ENCODE data around the gene CABP2.

Gene CABP2

DNA sequence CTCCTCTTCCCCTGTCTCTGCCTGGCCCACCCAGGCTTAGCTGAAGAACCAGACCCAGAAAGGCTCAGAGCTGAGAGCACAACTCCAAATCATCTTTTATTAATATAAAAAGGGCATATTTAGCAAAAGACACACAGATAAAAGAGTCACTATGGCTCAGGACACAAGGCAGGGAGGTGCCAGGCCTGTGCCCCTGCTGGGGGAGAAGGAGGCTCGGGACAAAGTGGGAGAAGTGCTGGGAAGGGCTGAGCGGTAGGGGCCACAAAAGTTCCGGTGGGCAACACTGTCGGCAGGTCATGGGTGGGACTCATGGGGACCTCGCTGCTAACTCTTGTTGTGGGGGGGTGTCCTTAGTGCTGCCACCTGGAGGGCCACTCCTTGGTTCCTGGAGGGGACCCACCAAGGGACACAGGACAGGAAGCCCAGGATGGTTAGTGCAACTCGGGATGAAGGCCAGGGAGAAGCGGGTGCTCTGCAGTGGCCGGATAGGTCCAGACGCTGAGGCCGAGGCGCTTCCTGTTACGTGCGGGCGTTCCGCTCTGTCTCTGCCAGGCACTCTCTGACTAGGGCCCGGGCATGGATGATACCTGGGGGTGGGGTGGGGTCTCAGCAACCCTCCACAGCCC, 16.7 kb downstream of the CABP2 start:
- no peaks in the 10 kb centered on the region for H3K36me3 ChIP-seq (ENCODE audit: control insufficient read depth, insufficient read depth, low read length)
- TF ChIP-seq, protein P1, sequence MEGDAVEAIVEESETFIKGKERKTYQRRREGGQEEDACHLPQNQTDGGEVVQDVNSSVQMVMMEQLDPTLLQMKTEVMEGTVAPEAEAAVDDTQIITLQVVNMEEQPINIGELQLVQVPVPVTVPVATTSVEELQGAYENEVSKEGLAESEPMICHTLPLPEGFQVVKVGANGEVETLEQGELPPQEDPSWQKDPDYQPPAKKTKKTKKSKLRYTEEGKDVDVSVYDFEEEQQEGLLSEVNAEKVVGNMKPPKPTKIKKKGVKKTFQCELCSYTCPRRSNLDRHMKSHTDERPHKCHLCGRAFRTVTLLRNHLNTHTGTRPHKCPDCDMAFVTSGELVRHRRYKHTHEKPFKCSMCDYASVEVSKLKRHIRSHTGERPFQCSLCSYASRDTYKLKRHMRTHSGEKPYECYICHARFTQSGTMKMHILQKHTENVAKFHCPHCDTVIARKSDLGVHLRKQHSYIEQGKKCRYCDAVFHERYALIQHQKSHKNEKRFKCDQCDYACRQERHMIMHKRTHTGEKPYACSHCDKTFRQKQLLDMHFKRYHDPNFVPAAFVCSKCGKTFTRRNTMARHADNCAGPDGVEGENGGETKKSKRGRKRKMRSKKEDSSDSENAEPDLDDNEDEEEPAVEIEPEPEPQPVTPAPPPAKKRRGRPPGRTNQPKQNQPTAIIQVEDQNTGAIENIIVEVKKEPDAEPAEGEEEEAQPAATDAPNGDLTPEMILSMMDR (IDR thresholded peaks at IDR 0.05): no peak
- no peak overlapping the region for H3K4me2 ChIP-seq (ENCODE audit: low read length)
- no peaks in the 10 kb centered on the region for H3K9me3 ChIP-seq (ENCODE audit: control insufficient read depth, low read length)
- H3K27me3 ChIP-seq (ENCODE audit: control insufficient read depth, insufficient read depth, low read length): no peaks in the 10 kb centered on the region
- peaks cover 10% of the 10 kb centered on the region for H3K4me1 ChIP-seq
- no peaks in the 10 kb centered on the region for H3K79me2 ChIP-seq
- H3K27ac ChIP-seq: peak overlapping the region; percentile 91
- peak overlapping the region; percentile 61 for H3K4me3 ChIP-seq (ENCODE audit: low read depth, low read length)
- H2AFZ ChIP-seq: no peak overlapping the region
- no peak overlapping the region for H3K9ac ChIP-seq

DNA sequence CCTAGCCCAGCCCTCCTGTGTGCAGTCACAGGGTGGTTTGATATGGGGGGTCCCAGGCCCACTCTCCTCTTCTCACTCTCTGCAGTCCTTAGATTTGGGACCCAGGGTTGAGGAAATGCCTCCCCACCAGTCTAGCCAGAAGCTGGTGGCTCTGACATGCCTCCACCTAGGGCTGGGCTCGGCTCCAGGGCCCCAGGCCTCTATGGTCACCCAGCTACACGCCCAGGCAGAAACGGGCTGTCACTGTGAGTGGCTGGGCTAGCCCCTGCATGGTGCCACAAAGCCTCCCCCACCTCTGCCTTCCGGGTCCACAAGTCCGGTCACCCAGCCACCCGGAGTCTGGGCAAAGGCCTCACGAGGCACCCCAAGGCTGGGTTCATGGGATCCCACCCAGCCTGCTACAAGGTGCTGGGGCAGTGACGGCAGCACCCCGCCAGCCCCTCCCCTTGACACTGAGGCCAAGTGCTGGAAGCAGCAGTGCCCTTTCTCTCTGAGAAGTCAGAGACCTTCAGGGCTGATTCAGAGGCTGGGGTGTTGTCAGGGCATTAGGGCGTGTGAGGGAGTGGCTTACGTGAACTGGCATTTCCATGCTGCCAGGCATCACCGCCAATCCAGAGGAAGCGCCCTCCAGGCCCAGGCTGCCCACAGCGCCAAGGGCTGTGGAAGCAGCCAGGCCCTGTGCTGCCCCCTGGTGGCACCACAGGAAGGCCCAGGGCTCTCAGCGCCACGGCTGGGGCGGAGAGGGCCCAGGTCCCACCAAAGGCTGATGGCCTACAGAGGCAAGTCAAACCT, 17.4 kb downstream of the CABP2 start:
- no peaks in the 10 kb centered on the region for H3K36me3 ChIP-seq (ENCODE audit: control insufficient read depth, insufficient read depth, low read length)
- H3K27ac ChIP-seq: peak overlapping the region; percentile 91
- no peaks in the 10 kb centered on the region for H3K79me2 ChIP-seq
- H3K9ac ChIP-seq: no peak overlapping the region
- H3K4me3 ChIP-seq (ENCODE audit: low read depth, low read length): peak overlapping the region; percentile 61
- H2AFZ ChIP-seq: peak overlapping the region; percentile 34
- TF ChIP-seq, protein P1 (IDR thresholded peaks at IDR 0.05): peak; percentile 93
- no peaks in the 10 kb centered on the region for H3K9me3 ChIP-seq (ENCODE audit: control insufficient read depth, low read length)
- H3K27me3 ChIP-seq (ENCODE audit: control insufficient read depth, insufficient read depth, low read length): no peaks in the 10 kb centered on the region
- H3K4me1 ChIP-seq: peaks cover 10% of the 10 kb centered on the region
- H3K4me2 ChIP-seq (ENCODE audit: low read length): peak overlapping the region; percentile 75

DNA sequence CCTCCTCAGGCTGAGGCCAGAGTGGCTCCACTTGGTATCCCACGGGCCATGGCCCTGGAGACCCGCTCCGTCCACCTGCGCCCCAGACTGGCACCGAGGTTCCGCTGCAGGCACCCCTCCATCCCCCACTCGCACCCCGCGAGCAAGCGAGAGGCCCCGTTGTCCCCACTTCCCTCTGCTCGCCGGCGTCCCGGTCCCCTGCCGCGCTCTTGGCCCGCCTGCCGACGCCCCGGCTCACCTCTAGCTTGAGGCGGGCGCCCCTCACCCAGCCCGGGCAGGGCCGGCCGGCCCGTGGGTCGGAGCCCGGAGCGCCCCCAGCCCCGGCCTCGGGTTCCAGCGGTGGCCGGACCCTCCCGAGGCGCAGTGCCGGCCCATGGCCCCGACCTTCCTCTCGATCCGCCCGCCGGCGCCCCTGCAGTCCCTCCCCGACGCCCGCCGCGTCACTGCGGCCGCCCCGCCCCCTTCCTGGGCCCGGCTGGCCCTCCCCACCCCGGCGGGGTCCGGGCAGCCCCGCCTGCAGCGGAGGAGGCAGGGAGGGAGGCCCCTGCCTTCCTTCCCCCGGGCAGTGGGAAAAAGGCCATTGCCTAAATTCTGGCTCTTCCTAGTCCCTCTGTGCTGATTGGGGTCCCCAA, 18.2 kb downstream of the CABP2 start, which contains the start of gene PITPNM1:
TSS of gene PITPNM1 (minus strand) at position 414 of the 632 bp plus-strand sequence. CDS start 1,183 bp downstream, outside the sequence.
- H3K4me3 ChIP-seq (ENCODE audit: low read depth, low read length): peak within 1 kb of the TSS; percentile 61
- H3K36me3 ChIP-seq (ENCODE audit: control insufficient read depth, insufficient read depth, low read length): no peaks in the 10 kb centered on the region
- H3K27me3 ChIP-seq (ENCODE audit: control insufficient read depth, insufficient read depth, low read length): no peaks in the 10 kb centered on the region
- H3K4me1 ChIP-seq: peaks cover 10% of the 10 kb centered on the region
- no peaks in the 10 kb centered on the region for H3K79me2 ChIP-seq
- no peak within 1 kb of the TSS for H3K9ac ChIP-seq
- peak within 1 kb of the TSS; percentile 34 for H2AFZ ChIP-seq
- H3K4me2 ChIP-seq (ENCODE audit: low read length): peak within 1 kb of the TSS; percentile 75
- TF ChIP-seq, protein P1 (IDR thresholded peaks at IDR 0.05): no peak
- peak within 1 kb of the TSS; percentile 91 for H3K27ac ChIP-seq
- H3K9me3 ChIP-seq (ENCODE audit: control insufficient read depth, low read length): no peaks in the 10 kb centered on the region

DNA sequence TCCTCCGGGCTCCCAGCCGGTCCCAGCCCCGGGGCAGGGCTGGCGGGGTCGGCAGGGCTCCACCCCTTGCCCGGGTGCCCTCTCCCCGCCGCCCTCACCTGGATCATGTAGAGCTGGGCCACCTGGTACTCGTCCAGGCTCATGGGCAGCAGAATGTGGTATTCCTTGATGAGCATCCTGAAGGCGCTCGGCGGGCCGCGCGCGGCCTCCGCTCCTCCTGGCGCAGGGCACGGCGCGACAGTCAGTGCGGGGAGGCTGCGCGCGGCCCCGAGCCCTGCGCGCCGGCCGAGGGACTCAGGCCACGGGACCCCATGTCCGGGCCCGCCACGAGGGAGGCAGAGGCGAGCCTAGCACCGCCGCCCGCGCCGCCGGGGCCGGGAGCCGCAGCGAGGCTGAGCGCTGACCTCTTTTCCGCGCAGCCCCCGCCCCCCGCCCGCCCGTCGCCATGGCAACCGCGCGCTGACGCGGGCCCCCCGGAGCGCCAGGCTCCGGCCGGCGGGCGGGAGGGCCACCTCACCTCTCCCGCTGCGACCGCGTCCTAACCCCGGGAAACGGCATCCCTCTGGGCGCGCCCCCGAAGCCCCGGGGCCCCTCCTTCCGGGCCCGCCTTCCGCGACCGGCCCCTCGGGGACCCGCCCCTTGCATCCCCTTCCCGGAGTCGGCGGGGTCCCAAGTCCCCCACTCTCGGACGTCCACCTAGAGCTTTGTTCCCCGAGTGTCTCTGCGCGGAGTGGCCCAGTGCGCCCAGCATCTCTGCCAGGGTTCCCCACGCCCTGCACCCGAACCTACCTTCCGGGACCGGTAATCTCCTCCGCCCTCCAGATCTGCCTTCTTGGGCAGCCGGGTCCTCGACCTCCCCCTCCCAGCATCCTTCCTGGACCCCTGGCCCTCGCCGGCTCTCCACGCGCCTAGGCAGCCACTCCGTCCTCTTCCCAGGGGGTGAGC, 19.0 kb downstream of the CABP2 start:
- no peaks in the 10 kb centered on the region for H3K79me2 ChIP-seq
- H3K27me3 ChIP-seq (ENCODE audit: control insufficient read depth, insufficient read depth, low read length): no peaks in the 10 kb centered on the region
- peak overlapping the region; percentile 44 for H3K27ac ChIP-seq
- H2AFZ ChIP-seq: peak overlapping the region; percentile 34
- peak overlapping the region; percentile 61 for H3K4me3 ChIP-seq (ENCODE audit: low read depth, low read length)
- no peaks in the 10 kb centered on the region for H3K9me3 ChIP-seq (ENCODE audit: control insufficient read depth, low read length)
- peaks cover 10% of the 10 kb centered on the region for H3K4me1 ChIP-seq
- peak overlapping the region; percentile 75 for H3K4me2 ChIP-seq (ENCODE audit: low read length)
- TF ChIP-seq, protein P1 (IDR thresholded peaks at IDR 0.05): no peak
- H3K9ac ChIP-seq: no peak overlapping the region
- H3K36me3 ChIP-seq (ENCODE audit: control insufficient read depth, insufficient read depth, low read length): no peaks in the 10 kb centered on the region

Data from parathyroid adenoma (tissue), 2 donors.